ENCODE measurements around the gene NKTR.

GRCh38 chr3:42666577-42666998 is 66.1 kb downstream of the NKTR start:
- TF ChIP-seq POLR2AphosphoS5 (IDR thresholded peaks at IDR 0.05; ENCODE audit: borderline replicate concordance, low read depth, low read length) (no peak), EZH2 (IDR thresholded peaks at IDR 0.05) (no peak), FOXP2 (optimal IDR thresholded peaks at IDR 0.05; ENCODE audit: control extremely low read depth, extremely low read length, insufficient read depth) (no peak)
